Stomach (tissue), 4 donors: ENCODE results near the gene ANKDD1B.

Experiments used
- EP300 ChIP-seq: sonication (generic); formaldehyde crosslinking; IDR thresholded peaks from one replicate; pipeline ENCODE4 v1.6.1; 2017; ENCODE audit warnings: antibody characterized with exemption
- POLR2A ChIP-seq, 4 donors: fragments of 450-650 bp; IDR thresholded peaks; one replicate each; pipeline ENCODE4 v1.6.1; 2016; ENCODE audit warnings: antibody characterized with exemption in 4 of 4, control low read depth in 2 of 4, mild to moderate bottlenecking in 1 of 4, moderate library complexity in 1 of 4
- POLR2AphosphoS5 ChIP-seq, 3 donors: sonication (generic); formaldehyde crosslinking; IDR thresholded peaks; one replicate each; pipeline ENCODE4 v1.6.1; 2016; ENCODE audit warnings: antibody characterized with exemption in 3 of 3
- TF ChIP-seq, protein P1 (sequence below), 7 experiments: fragments of 450-650 bp in 4 of 7; fragments of 200-600 bp in 3 of 7; sonication (generic) in 3 of 7; IDR thresholded peaks; one replicate each; pipeline ENCODE4 v1.5.1; 2016 to 2019; ENCODE audit warnings: antibody characterized with exemption in 7 of 7, control low read depth in 2 of 7, mild to moderate bottlenecking in 1 of 7

DNA sequence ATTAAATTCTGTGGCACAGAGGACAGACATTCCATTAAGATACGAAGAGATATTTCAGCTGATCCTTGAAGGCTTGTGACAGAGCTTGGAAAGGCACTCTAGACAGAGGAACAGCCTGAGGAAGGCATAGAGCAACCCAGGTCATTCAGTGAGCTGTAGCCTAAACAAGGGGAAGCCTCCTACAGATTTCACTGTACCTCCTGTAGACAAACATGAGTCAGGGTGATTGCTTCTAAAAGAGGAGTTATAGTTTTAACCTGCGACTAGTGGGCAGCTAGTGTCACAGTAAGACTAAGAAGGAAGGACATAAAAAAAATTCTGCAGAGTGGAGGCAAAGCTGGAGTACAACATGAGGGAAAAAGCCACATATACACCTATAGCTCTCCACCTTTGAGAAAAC, 43.5 kb upstream of the ANKDD1B start:
- TF ChIP-seq, protein P1, sequence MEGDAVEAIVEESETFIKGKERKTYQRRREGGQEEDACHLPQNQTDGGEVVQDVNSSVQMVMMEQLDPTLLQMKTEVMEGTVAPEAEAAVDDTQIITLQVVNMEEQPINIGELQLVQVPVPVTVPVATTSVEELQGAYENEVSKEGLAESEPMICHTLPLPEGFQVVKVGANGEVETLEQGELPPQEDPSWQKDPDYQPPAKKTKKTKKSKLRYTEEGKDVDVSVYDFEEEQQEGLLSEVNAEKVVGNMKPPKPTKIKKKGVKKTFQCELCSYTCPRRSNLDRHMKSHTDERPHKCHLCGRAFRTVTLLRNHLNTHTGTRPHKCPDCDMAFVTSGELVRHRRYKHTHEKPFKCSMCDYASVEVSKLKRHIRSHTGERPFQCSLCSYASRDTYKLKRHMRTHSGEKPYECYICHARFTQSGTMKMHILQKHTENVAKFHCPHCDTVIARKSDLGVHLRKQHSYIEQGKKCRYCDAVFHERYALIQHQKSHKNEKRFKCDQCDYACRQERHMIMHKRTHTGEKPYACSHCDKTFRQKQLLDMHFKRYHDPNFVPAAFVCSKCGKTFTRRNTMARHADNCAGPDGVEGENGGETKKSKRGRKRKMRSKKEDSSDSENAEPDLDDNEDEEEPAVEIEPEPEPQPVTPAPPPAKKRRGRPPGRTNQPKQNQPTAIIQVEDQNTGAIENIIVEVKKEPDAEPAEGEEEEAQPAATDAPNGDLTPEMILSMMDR (IDR thresholded peaks at IDR 0.05) = no peak
- TF ChIP-seq POLR2A (IDR thresholded peaks at IDR 0.05) (no peak), EP300 (no peak), POLR2AphosphoS5 (IDR thresholded peaks at IDR 0.05) (no peak)
